GM21717 (cell line): Measurements from ENCODE around the gene HLTF.

ENCODE experiments used
- ATAC-seq: cut with Tn5 transposase; IDR thresholded peaks from one replicate; pipeline ENCODE4 v1.9.1; 2021; ENCODE audit warnings: mild to moderate bottlenecking, moderate library complexity; ENCODE audit not compliant: unreplicated experiment

The HLTF gene

DNA sequence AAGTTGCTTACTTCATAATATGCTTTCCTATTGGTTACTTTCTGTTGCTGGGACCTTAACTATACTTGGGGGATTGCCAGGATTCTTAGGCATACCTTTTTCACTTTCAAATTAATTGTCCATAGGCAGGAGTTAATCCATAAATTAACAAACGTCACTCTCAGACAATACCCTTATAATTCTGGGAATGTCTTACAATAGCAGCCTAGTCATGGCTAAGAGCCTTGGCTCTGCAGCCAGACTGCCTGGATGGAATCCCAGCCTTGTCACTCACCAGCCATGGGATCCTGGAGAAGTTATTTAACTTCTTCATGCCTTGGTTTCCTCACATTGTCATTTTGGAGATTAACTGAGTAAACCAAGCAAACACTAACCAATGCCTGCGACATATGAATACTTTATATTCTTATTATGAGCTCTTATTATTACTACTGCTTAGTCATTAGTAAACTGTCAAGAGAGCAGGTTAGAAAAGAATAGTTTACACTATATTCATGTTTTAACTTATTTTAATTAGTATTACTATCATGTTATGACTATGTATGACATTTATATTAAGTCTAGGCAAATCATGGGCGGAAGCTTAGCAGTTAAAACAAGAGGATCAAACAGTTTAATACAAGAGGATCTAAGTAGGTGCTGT, 66.0 kb downstream of the HLTF start:
- ATAC-seq: no peak

DNA sequence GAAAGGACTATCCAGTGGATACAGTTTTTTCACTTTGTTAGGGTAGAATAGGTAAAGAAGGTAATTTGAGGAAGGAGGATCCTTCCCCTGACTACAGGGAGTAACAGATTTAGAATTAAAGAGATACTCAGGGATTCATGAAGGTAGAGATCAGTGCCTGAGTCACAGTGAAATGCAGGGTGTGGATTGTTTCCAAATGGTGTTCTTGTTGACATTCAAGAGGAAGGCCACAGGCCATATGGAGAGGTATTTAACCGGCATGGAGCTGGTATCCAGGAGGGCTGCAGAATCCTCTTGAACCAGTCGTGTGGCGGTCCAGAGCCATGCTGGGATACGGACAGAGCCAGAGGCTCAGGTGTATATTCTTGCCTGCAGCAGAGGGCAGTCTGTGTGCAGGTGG, 66.8 kb downstream of the HLTF start:
- ATAC-seq: no peak

DNA sequence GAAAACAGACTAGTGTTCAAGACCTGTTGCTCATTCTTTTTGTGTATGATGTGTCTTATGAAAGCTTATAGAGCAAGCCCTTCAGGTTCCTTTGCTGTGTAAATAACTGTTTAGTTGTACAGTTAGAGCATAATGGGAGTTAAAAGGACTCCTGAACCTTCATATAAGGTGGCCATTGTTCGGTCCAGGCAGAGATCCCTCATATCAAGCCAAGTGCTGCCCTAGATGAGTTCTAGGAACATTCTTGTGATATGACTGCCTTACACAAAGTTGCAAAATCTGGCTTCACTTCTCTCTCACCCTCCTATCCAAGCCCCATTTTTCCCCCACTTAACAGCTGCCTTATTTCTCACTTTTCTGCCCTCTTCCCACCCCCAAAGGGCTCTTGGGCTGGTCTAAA, 68.1 kb downstream of the HLTF start:
- ATAC-seq: no peak

DNA sequence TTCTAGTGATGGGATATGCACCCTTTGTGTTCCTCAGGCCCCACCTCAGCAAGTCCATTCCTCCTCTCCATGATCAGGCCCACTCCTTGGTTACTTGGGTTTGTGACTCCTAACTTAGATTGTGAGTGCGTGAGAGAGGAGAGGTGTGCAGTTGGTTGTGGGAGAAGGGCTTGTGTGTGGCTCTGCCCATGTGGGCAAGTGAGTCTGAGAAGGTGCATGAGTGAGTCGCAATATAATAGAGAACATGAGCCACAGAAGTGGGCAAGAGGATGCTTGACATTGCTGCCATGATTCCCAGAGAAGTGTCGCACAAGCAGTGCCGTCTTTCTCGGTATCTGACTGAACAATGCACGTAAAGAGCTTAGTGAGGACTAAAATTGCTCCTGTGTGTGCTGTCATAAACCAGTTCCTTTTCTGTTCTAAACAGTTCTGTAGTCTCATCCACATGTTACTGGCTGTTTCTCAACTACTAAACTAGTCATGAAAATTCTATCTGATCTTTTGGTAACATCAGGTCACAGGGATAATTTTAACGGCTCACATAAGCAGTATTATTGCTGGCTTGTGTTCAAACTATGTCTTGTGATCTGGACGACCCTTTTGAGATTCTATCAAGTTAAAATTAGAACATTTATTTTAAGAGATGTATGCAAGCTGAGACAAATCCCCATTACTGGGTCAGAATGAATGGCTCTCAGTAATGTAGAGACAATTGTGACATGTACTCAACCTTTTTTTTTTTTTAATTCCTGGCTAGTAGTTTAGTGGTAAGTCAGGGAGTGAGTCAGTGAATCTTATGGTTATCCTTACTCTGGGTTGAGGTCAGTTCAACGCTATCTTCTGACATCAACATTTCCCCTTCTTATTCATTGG, 69.4 kb downstream of the HLTF start:
- no peak for ATAC-seq

DNA sequence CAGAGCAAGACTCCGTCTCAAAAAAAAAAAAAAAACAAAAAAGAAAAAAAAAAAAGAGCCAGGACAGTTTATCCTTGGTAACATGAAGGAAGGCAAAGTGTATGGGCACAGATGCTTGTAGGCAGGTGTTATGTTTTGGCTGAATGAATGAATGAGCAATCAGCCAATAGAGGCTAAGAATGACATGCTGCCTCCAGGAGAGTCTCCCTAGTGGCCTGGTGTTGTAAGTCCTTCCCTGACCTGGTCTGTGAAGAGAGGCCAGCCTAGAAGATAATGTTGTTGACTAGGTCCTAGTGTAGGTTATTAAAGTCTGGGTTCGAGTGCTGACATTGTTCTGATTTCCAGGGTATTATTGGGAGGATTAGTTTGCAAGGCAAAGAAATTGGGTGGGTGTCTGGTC, 70.1 kb downstream of the HLTF start:
- ATAC-seq: no peak

DNA sequence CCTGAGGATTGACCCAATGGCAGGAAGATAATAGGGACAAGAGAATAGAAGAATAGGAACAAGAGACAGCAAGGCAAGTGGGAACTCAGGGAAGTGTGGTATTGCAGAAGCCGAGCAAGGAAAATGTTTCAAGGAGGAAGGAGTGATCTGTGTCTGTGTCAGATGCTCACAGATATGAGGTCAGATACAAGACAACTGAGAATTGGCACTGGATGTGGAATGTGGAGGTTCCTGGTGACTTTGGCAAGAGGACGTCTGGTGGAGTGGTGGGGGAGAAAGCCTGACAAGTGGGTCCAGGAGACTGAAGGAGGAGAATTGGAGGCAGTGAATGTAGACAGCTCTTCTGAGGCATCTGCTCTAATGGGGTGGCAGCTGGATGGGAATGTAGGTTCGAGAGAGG, 70.9 kb downstream of the HLTF start:
- no peak for ATAC-seq

DNA sequence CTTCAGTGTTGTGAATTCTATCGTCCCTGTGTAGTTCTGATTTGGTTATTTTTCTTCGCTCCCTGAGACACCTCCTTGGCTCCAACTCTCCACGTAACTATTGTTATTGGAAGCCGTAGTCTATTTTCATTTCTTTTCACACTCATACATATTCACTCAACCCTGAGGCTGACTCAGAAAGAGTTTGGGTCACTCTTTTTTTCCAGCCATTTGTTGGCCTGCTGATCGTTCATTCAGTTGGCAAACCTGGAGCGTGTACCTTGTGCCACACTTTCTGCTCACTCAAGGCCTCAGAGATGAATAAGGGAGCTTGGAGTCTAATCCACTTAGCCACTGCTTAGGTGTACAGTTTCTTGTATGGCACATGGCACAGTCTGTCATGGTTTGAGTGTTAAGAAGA, 72.6 kb downstream of the HLTF start:
- no peak for ATAC-seq

DNA sequence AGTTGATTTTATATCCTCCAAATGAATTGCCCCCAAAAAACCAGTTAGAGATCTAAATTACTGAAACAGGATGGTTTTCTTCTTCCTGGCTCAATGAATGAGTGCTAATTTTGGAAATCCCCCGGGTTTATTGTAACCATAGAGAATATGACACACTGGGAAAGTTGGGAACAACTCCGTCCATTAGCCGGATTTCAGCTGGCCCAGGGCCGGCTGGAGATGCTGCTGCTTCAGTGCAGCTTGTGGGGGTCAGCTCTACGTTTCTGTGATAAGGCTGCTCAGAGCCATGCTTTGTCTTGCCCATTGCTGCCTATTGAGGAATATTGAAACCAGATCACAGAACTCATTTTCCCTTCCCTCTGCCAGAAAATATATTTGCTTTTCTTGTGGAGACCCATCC, 74.7 kb downstream of the HLTF start:
- ATAC-seq: no peak

DNA sequence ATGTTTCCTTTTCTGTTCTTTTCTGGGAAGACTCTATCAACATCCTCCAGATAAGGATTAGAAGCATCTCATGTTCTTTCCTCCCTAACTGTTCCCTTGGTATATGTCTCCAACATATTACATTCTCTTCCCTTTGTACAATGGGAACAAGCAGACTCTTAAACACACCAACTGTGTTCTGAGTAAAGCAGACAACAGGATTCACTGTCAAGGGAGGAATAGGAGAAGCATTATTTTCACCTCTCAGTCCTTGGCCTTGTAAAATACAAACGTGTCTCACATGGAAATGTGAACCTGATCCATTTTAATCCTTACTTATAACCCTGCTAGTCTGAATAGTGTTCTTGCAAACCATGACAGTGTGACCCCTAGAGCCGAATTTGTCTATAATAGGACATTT, 75.4 kb downstream of the HLTF start:
- ATAC-seq: no peak

DNA sequence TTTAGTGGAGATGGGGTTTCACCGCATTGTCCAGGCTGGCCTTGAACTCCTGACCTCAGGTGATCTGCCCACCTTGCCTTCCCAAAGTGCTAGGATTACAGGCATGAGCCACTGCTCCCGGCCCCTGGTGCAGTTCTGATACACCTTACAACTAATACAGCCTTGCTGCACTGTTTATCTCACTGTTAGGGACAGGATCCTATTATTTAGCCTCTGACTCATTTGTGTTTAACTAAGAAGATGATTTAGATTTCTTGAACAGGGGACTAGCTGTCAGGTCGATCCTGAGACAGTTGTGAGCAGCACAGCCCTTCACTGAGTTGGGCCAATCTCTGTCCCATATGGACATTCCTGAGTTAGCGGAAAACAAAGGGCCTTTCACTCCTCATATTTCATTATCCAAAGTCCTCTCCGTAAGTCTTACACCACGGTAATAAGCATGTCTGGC, 75.8 kb downstream of the HLTF start:
- no peak for ATAC-seq

DNA sequence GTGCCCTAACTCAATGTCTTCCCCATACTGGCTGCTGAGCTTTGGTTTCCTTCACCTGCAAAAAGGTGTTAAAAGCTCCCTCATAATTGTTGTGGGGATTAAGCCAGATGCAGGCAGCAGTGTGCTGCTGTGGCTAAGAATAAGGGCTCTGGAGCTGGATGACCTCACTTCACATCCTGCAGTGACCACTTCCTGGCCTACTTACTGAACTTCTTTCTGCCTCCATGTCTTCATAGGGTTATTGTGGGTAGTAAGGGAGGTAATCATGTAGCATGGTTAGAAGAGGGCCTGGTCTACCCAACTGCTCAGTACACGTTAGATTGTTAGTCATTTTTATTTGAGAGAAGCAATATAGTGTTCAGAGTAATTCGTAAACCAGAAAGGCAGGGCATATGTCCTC, 76.6 kb downstream of the HLTF start:
- peak; percentile 55 for ATAC-seq

DNA sequence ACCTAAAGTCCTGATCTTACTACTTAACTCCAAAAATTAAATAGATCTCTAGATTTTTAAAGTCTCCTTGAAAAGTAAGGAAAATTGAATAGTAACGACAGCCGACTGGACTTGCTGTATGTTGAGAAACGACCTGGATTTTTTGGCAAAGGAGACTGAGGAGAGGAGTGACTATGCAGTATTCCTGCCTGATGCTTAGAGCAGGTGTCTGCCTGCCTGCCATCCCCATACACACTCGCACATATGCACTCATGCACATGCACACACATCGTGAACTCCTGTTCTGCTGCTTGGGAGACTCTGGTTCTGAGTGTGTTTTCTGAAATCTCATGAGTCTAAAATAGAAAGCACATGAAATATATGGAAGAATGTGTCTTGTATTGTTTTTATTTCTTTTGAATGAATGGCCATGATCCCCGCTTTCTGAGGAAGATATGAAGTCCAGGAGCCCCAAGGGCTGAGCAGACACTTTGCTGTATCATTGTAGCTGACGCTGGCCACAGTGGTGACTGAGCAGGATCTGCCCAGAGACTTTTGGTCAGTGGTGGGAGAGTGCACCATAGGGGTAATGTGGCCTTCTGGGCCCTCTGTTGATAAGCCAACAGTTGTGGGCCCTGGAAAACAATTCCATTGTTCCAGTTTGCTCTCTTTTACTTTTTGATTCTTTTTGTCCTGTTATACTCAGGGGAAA, 78.6 kb downstream of the HLTF start:
- ATAC-seq: no peak

DNA sequence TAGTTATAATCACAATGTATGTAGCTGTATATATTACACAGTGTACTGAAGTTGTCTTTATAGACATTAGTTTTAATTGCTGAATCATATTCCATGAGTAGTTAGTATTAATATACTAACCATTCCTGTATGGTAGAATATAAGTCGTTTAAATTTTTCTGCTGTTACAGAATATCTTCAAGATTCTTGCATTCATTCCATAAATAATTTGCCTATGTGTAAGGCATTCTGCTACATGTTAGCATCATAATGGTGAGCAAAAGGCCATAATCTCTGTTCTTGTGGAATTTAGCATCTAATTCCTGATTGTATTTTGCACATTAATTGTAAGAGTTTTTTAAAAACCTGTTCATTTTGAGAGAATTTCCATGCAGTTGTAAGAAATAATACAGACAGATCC, 80.9 kb downstream of the HLTF start:
- no peak for ATAC-seq

DNA sequence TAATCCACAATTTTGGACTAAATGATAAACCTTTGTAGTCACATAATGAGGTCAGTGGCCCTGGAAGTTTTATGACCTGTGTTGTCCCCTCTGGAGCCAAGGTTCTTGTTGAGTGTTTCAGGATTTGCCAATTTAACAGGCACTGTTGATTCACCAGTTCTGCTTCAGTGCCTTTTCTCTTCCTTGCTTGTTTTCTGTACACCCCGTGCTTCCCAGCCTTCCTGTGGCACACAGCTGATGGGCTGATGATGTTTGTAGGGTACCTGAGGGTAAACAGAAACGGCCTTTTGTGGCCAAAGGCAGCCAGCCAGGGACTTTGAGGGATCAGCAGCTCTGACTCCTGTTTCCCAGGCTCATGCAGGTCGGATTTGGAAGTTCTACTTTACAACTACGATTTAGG, 81.7 kb downstream of the HLTF start:
- no peak for ATAC-seq

DNA sequence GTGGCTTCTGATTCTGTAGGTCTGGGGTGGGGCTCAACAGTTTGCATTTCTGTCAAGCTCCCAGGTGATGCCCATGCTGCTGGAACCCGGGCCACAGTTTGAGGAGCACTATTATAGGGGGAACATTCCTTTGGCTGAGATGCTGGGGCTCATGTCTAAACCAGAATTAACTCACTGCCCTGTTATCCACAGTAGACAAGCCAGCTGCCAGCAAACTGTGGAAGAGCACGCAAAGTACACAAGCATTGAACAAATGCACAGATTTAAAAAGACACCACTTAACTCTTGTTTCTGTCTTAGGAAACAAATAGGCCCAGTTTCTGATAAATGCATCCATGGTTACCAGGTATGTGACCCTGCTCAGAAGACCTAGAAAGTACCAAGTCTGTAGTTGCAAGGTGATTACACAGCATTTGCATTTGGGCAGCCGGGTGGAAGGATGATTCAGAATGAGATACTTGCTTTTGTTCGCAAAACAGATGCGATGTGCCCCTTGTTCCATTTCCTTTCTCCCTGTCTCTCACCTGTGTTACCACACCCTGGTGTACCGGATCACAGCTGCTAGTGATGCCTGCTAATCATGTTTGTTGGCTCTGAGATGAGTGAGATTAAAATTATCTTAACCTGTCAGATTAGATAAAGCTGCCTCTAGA, 82.6 kb downstream of the HLTF start:
- peak; percentile 81 for ATAC-seq

DNA sequence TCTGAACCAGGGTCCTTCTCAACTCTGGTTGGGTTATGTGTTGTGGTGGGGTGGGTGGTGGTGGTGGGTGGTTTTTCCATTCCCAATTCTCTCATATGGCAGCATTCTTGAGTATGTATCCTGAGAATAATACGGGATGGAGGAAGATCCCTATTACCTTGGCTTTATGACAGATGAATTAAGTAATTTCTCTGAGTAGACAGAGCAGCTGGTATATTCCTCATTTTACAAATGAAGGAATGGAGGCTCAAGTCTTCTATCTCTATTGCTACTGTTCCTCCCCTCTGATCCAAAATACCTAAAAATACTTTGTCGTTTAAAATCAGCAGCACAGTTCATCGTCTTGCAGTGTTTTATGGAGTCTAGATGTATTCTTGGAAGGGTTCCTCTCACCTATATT, 84.6 kb downstream of the HLTF start:
- no peak for ATAC-seq

DNA sequence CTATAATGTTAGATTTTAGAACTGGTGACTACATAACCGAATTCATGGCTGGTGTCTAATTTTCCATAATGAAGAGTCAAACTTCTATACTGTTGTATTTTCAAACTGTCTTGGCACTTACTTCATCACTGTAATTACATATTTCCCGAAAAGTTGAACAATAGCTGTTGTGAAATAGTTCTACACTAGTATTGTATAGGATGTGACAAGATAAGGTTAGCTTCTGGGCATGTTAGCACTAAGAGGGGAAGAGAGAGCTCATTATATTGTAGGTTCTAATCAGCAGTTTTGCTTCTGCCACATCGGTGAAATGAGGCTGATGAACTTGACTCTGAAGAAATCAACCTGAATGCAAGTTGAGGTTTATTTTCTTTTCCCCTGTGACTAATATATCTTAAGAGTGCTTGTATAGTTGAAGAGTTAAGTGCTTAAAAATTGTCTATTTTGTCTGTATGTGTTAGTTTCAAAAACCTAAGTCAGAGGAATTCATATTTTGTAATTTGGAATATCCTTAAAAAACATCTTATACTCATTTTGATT, 86.1 kb downstream of the HLTF start:
- no peak for ATAC-seq

DNA sequence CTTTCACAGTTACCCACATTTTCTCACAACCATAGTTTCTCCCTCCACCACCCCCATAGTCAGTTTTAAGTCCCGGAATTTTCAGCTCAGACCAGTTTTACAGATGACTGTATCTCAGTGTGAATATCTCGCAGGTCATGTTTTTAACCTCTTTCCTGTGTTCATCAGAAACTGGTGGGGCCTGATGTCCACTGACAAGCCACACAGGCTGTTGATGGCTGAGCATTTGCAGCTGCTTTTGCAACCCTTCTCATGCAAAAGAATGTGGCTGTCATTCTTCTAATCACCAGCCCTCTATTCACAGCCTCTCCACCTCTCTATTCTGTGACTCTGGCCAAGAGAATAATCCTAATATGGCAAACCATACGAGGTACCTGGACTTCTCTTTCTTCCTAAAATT, 86.5 kb downstream of the HLTF start:
- ATAC-seq: peak; percentile 32

DNA sequence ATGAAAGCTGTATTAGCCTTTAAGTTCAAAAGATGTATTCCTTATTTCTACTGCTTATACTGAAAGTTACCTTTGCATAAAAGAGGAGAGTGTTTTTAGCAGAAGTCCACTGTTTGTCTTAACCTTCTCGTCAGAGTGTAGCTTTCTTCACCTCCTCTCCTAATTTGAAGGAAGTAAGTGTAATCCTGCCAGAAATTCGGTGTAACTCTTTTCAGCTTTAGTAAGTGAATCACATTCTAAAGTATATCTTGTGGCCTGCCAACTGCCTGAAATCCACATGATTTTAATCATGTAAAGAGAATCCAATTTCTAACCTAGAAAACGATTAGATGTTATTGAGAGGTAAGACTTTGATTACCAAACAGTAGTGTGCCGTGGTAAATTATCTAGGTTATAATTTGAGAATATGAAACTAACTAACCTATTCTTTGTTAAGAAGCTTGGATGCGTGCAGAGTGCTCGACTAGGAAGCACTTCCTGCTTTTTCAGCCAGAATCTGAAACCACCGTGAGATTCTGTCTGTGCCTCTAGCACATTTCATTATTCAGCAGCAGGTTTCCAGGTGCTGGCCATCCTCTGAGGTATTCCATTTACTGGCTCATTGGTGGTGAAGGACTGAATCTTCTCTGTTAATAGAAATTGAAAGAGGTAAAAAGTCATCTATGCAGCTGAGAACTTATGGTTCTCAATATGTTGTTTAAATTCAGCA, 87.5 kb downstream of the HLTF start:
- peak; percentile 57 for ATAC-seq

DNA sequence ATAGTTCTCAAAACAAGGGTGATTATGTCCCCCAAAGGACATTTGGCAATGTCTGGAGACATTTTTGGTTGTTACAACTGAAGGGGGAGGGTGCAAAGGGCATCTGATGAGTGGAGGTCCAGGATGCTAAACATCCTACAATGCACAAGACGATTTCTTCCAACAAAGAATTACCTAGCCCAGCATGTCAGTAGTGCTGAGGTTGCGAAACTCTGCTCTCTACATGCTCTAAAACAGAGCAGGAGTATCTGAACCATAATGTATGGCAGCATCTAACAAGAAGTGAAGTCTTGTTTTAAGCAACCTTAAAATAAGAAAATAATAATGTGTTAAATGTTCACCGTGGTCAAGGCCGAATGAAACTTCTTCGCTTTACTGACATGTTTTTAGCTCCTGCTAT, 88.0 kb downstream of the HLTF start:
- ATAC-seq: no peak

DNA sequence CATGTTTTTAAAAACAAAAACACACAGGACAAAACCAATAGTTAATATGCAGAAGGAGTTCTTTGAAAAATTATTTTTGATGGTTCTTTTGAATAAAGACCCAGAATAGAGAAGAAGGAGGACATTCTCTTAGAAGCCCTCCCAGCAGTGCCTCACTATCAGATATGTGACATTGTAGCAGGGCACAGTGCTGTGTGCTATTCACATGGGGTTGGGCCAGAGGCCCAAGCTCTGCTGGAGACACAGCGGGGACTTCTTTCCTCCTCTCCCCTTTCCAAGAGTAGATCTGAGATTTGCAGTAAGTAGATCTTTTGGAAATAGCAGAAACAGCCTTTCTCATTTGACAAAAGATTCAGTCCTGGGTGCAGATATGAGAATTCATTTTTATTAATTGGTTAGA, 88.7 kb downstream of the HLTF start:
- no peak for ATAC-seq
